ENCODE data around the gene REC8.
A peak's percentile ranks its signal among the peaks of the same experiment; 100 is the strongest.
"Not testable (repeated sequence)": the region's sequence is repeated elsewhere in the genome, so short reads cannot be mapped to it uniquely, and the experiment has no call there.

REC8 gene

DNA sequence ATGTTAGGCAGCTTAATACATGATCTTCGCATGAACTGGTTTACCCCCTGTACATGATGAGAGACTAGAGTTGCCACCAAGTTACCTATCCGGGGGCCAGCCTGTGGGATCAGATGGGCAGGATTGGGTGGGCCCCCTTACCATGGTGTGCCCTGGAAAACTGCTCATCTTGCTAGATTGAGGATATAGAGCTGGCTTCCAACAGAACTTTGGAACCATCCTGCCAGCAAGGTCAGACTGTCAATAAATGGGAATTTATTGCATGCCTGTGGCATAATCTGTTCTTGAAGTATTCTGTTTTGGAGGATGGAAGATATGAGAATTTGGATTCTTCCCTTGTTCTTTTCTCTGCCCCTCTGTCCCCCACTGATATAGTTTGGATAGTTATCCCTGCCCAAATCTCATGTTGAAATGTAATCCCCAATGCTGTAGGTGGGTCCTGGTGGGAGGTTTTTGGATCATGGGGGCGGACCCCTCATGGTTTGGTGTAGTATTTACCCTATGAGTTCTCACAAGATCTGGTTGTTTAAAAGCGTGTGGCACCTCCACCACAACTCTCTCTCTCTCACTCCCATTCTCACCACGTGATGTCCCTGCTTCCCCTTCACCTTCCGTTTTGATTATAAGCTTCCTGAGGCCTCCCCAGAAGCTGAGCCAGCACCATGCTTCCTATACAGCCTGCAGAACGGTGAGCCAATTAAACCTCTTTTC, 27.1 kb downstream of the REC8 start:
- Histone ChIP-seq H3K4me1 (ENCODE audit: control insufficient read depth in 1 of 2, insufficient read depth in 1 of 2, low read depth in 1 of 2, low read length in 1 of 2) (peaks cover 30 to 35% of the 10 kb centered on the region in 2 experiments), H3K36me3 (peaks cover 9% of the 10 kb centered on the region), H3K27ac (peak overlapping the region; percentile 33), H3K4me3 (ENCODE audit: low read depth in 1 of 2, low read length in 1 of 2) (no peak overlapping the region), H3K27me3 (no peaks in the 10 kb centered on the region), H3K9me3 (no peaks in the 10 kb centered on the region)
- TF ChIP-seq, protein P1, sequence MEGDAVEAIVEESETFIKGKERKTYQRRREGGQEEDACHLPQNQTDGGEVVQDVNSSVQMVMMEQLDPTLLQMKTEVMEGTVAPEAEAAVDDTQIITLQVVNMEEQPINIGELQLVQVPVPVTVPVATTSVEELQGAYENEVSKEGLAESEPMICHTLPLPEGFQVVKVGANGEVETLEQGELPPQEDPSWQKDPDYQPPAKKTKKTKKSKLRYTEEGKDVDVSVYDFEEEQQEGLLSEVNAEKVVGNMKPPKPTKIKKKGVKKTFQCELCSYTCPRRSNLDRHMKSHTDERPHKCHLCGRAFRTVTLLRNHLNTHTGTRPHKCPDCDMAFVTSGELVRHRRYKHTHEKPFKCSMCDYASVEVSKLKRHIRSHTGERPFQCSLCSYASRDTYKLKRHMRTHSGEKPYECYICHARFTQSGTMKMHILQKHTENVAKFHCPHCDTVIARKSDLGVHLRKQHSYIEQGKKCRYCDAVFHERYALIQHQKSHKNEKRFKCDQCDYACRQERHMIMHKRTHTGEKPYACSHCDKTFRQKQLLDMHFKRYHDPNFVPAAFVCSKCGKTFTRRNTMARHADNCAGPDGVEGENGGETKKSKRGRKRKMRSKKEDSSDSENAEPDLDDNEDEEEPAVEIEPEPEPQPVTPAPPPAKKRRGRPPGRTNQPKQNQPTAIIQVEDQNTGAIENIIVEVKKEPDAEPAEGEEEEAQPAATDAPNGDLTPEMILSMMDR (IDR thresholded peaks at IDR 0.05) = no peak

DNA sequence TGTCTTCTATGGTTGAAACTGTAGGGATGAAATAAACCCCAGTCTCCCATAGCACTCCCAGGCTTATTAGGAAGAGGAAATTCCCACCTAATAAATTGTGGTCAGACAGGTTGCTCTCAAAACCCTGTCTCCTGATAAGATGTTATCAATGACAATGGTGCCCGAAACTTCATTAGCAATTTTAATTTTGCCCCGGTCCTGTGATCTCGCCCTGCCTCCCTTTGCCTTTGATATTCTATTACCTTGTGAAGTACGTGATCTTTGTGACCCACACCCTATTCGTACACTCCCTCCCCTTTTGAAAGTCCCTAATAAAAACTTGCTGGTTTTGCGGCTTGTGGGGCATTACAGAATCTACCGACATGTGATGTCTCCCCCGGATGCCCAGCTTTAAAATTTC, 30.7 kb downstream of the REC8 start:
- H3K4me1 ChIP-seq (ENCODE audit: control insufficient read depth in 1 of 2, insufficient read depth in 1 of 2, low read depth in 1 of 2, low read length in 1 of 2); H3K9me3 ChIP-seq; H3K27ac ChIP-seq; H3K4me3 ChIP-seq (ENCODE audit: low read depth in 1 of 2, low read length in 1 of 2); H3K27me3 ChIP-seq: not testable (repeated sequence)
- H3K36me3 ChIP-seq = peaks cover 29% of the 10 kb centered on the region

DNA sequence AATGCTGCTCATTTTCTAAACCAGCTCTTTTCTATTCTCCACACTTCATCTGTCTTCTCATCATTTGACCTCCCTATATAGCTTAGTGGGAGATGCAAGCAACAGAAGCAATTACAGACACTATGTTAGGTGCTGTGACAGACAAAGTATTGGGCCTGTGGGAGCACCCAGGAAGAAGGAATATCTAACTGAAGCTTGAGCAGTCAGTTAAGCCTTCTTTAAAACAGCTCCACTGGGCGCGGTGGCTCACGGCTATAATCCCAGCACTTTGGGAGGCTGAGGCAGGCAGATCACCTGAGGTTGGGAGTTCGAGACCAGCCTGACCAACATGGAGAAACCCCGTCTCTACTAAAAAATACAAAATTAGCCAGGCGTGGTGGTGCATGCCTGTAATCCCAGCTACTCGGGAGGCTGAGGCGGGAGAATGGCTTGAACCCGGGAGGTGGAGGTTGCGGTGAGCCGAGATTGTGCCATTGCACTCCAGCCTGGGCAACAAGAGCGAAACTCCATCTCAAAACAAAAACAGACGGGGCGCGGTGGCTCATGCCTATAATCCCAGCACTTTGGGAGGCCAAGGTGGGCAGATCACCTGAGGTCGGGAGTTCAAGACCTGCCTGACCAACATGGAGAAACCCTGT, 31.5 kb downstream of the REC8 start:
- H3K27ac ChIP-seq; H3K27me3 ChIP-seq; H3K4me1 ChIP-seq (ENCODE audit: control insufficient read depth in 1 of 2, insufficient read depth in 1 of 2, low read depth in 1 of 2, low read length in 1 of 2); H3K9me3 ChIP-seq; H3K4me3 ChIP-seq (ENCODE audit: low read depth in 1 of 2, low read length in 1 of 2): not testable (repeated sequence)
- peaks cover 37% of the 10 kb centered on the region for H3K36me3 ChIP-seq

DNA sequence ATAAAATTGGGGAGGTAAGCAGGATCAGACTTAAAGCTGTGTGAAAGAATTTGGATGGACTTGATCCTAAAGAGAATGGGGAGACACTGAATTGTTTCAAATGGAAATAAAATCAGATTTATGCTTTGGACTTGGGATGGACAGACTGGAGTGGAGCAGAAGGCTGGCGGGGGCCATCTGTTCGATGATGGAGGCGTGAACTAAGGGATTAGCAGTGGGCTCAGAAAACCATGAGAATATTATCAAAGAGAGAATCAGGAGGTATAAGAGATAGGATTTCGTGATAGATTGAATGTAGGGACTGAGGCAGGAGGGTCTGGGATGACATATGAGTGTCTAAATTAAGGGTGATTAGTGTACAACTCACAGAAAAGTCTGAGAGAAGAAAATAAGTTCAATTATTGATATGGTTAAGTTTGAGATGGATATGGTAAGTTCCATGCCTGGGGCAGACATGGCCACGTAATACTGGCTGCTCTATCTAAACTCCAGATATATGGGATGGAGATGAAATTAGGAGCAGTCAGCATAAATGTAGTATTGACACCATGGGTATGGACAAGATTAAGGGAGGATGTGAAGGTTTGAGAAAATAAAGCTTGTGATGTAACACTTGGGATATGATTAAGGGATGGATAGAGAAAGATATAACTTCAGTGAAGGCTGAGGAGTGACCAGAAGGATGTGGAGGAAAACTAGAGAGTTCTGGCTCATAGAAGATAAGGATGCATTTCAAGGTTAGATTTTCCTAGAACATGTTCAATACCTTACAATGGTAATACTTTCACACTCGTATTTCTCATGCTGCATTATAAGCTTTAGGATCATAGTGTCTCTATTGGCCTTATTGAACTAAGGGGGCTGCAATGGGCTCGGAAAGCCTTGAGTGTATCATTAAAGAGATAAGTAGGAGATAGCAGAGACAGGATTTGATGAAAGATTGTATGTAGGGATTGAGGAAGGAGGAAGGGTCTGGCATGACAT, 32.6 kb downstream of the REC8 start:
- no peaks in the 10 kb centered on the region for H3K27me3 ChIP-seq
- peaks cover 46% of the 10 kb centered on the region for H3K36me3 ChIP-seq
- TF ChIP-seq, protein P1 (IDR thresholded peaks at IDR 0.05) = no peak
- no peaks in the 10 kb centered on the region for H3K4me1 ChIP-seq (ENCODE audit: control insufficient read depth in 1 of 2, insufficient read depth in 1 of 2, low read depth in 1 of 2, low read length in 1 of 2)
- H3K9me3 ChIP-seq = no peaks in the 10 kb centered on the region
- no peak overlapping the region for H3K4me3 ChIP-seq (ENCODE audit: low read depth in 1 of 2, low read length in 1 of 2)
- H3K27ac ChIP-seq = no peak overlapping the region

DNA sequence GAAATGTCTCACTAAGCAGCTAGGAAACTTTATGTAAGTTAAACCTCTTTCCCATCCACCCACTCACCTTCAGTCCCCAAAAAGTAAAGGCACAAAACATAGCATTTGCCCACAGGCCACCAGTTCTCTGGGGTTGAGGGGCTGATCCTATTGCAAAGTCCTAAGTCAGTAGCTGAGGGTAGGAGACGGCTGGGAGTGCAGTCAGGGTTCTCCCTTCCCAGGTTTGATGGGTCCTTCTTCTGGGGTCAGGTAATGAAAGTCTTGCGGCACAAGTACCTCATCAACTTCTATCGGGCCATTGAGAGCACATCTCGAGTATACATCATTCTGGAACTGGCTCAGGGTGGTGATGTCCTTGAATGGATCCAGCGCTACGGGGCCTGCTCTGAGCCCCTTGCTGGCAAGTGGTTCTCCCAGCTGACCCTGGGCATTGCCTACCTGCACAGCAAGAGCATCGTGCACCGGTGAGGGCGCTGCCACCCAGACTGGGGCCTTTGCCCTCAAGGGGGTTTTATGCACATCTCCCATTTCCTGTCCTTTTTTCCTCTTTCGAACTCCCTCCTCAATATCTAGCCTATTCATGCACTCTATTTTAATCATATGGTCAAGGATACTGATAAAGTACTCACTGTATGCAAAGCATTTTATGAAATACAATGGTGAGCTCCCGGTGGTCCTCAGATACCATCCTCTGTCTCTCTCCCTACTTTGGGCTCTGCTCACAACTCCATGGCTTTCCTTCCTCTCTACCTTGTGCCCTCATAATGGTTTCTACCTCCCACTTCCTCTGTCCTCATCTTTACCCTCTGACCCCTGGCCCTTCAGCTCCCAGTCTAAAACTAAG, 34.6 kb downstream of the REC8 start:
- Histone ChIP-seq H3K4me3 (ENCODE audit: low read depth in 1 of 2, low read length in 1 of 2) (no peak overlapping the region), H3K27ac (no peak overlapping the region), H3K9me3 (no peaks in the 10 kb centered on the region), H3K4me1 (ENCODE audit: control insufficient read depth in 1 of 2, insufficient read depth in 1 of 2, low read depth in 1 of 2, low read length in 1 of 2) (no peaks in the 10 kb centered on the region), H3K36me3 (peaks cover 61% of the 10 kb centered on the region), H3K27me3 (no peaks in the 10 kb centered on the region)
- TF ChIP-seq, protein P1 (IDR thresholded peaks at IDR 0.05) = no peak

DNA sequence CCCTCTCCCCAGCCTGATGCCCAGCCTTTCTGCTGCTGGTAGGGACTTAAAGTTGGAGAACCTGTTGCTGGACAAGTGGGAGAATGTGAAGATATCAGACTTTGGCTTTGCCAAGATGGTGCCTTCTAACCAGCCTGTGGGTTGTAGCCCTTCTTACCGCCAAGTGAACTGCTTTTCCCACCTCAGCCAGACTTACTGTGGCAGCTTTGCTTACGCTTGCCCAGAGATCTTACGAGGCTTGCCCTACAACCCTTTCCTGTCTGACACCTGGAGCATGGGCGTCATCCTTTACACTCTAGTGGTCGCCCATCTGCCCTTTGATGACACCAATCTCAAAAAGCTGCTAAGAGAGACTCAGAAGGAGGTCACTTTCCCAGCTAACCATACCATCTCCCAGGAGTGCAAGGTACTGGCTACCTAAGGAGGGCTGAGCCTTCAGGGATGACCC, 35.2 kb downstream of the REC8 start:
- H3K9me3 ChIP-seq = no peaks in the 10 kb centered on the region
- H3K27me3 ChIP-seq = no peaks in the 10 kb centered on the region
- TF ChIP-seq, protein P1 (IDR thresholded peaks at IDR 0.05) = no peak
- peaks cover 58% of the 10 kb centered on the region for H3K36me3 ChIP-seq
- H3K27ac ChIP-seq = no peak overlapping the region
- no peak overlapping the region for H3K4me3 ChIP-seq (ENCODE audit: low read depth in 1 of 2, low read length in 1 of 2)
- no peaks in the 10 kb centered on the region for H3K4me1 ChIP-seq (ENCODE audit: control insufficient read depth in 1 of 2, insufficient read depth in 1 of 2, low read depth in 1 of 2, low read length in 1 of 2)
